Activated CD4-positive, alpha-beta memory T cell treated with anti-CD3 and anti-CD28 coated beads, Interleukin-2, amount 10 ng/mL, durations not matched to agents 7 days and 5 days (primary cell): ENCODE data around the gene REC114. TPM values are rescaled to one million over a fixed set of nuclear protein-coding genes. Genes with fewer than 3 reads are reported as not detected.

Source experiments
- CTCF ChIA-PET: fragments of 350-600 bp; sonication (Branson Sonifier 250); formaldehyde crosslinking; loops from one replicate; lab custom pipeline; 2021; ENCODE audit warnings: antibody characterized with exemption, inconsistent platforms; lab: Charles Lee
- POLR2A ChIA-PET: fragments of 350-600 bp; sonication (Branson Sonifier 250); formaldehyde crosslinking; loops from one replicate; lab custom pipeline; 2021; ENCODE audit warnings: antibody characterized with exemption; lab: Charles Lee
- DNase-seq: peaks from one replicate; pipeline ENCODE4 v3.0.0-alpha.2; 2020
- H3K27ac Mint-ChIP-seq: one replicate; pipeline ENCODE4 v1.8.0; 2021; ENCODE audit warnings: mild to moderate bottlenecking, mixed read lengths
- H3K27me3 Mint-ChIP-seq: one replicate; pipeline ENCODE4 v1.8.0; 2021; ENCODE audit warnings: mixed read lengths
- H3K36me3 Mint-ChIP-seq: one replicate; pipeline ENCODE4 v1.8.0; 2021; ENCODE audit warnings: low read depth, mixed read lengths
- H3K4me1 Mint-ChIP-seq: one replicate; pipeline ENCODE4 v1.8.0; 2021; ENCODE audit warnings: mixed read lengths
- H3K4me3 Mint-ChIP-seq: one replicate; pipeline ENCODE4 v1.8.0; 2021; ENCODE audit warnings: mild to moderate bottlenecking, mixed read lengths
- H3K9me3 Mint-ChIP-seq: one replicate; pipeline ENCODE4 v1.8.0; 2021; ENCODE audit warnings: mixed read lengths
- total RNA-seq, 2 experiments: library from RNA; stranded (reverse); gene quantifications; one replicate each; pipeline ENCODE4 v1.2.3, GENCODE V29; 2021

The REC114 gene
- total RNA-seq, 2 experiments from 2014 or later: not detected

DNA sequence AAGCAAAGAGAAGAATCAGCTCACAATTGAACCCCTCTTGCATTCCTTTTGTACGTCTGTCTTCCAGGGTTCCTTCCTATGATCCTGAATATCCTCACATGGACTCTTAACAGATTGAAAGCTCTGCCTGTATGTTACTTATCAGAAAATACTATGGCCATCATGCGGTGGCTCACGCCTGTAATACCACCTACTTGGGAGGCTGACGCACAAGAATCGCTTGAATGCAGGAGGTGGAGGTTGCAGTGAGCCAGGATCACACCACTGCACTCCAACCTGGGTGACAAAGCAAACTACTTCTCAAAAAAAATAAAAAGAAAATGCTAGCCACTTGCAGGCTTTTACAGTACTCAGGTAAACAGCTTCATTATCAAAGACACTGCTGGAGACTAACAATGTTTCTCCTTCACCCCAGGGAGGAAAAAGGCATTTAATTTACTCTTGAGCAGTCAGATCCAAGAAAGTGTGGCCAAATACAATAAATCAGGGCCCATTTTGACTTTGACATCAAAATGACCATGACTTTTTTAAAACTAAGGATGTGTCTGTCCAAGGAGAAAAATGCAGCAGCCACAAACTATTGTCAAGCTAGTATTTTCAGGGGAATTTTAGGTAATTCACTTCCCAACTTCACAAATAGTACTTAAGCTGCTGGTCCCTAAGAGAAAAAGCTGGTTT lies 162.9 kb downstream of the REC114 start:
- Mint-ChIP-seq H3K4me1 (peaks cover 38% of the 10 kb centered on the region), H3K4me3 (no peak overlapping the region), H3K9me3 (no peaks in the 10 kb centered on the region), H3K27ac (no peak overlapping the region), H3K36me3 (peaks cover 3% of the 10 kb centered on the region), H3K27me3 (no peaks in the 10 kb centered on the region)
- CTCF ChIA-PET: interaction anchor here (1.7 to 6.6 kb wide), 2 partner anchors 11 to 30 kb away, joined by 5 to 47 read pairs; no protein-coding TSS in a partner anchor
- POLR2A ChIA-PET: interaction anchor here (0.9 to 1.8 kb wide), 4 partner anchors 10 to 46 kb away, joined by 3 to 5 read pairs (median 3); no protein-coding TSS in a partner anchor
- DNase-seq: no peak

- peaks cover 3% of the 10 kb centered on the region for H3K36me3 Mint-ChIP-seq
- H3K9me3 Mint-ChIP-seq: no peaks in the 10 kb centered on the region
- no peak overlapping the region for H3K4me3 Mint-ChIP-seq
- ChIA-PET CTCF (interaction anchor here (1.1 to 6.6 kb wide), 6 partner anchors 10 to 97 kb away, joined by 3 to 47 read pairs (median 4); no protein-coding TSS in a partner anchor), POLR2A (interaction anchor here (1.5 kb wide), 1 partner anchor 23 kb away, joined by 3 read pairs; no protein-coding TSS in a partner anchor)
- H3K27me3 Mint-ChIP-seq: no peaks in the 10 kb centered on the region
- no peak for DNase-seq
- peaks cover 38% of the 10 kb centered on the region for H3K4me1 Mint-ChIP-seq
- no peak overlapping the region for H3K27ac Mint-ChIP-seq
Measured at GRCh38 chr15:73607405-73607804, 164.4 kb downstream of the REC114 start.

DNA sequence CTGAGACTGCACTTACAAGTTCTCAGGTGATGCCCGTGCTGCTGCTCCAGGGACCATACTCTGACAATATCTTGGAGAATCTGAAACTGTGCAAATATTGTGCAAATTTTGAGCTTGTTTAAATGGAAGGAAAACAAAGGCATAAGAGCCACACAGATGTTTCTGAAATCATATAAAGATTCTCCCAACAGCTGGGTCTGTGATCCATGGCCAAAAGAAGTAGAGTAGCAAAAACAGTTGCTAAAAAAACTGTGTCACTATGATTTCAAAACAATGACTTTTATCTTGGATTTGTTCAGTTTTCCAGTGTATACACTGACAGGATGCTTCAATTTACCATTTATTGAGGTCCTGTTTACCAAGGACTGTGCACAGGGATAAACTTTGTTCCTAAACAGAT lies 164.9 kb downstream of the REC114 start:
- CTCF ChIA-PET: interaction anchor here (0.5 to 6.6 kb wide), 9 partner anchors 11 to 302 kb away, joined by 3 to 47 read pairs (median 4); no protein-coding TSS in a partner anchor
- POLR2A ChIA-PET: no interaction called here
- H3K36me3 Mint-ChIP-seq: peaks cover 3% of the 10 kb centered on the region
- no peak for DNase-seq
- H3K4me1 Mint-ChIP-seq: peaks cover 38% of the 10 kb centered on the region
- H3K9me3 Mint-ChIP-seq: no peaks in the 10 kb centered on the region
- no peak overlapping the region for H3K27ac Mint-ChIP-seq
- no peak overlapping the region for H3K4me3 Mint-ChIP-seq
- H3K27me3 Mint-ChIP-seq: no peaks in the 10 kb centered on the region

GRCh38 chr15:73608475-73608874 lies 165.5 kb downstream of the REC114 start:
- no peaks in the 10 kb centered on the region for H3K27me3 Mint-ChIP-seq
- ChIA-PET CTCF (interaction anchor here (0.5 to 6.6 kb wide), 6 partner anchors 11 to 303 kb away, joined by 3 to 47 read pairs (median 4); no protein-coding TSS in a partner anchor), POLR2A (no interaction called here)
- no peak overlapping the region for H3K27ac Mint-ChIP-seq
- H3K36me3 Mint-ChIP-seq: peaks cover 3% of the 10 kb centered on the region
- H3K4me1 Mint-ChIP-seq: peaks cover 38% of the 10 kb centered on the region
- H3K9me3 Mint-ChIP-seq: no peaks in the 10 kb centered on the region
- no peak for DNase-seq
- H3K4me3 Mint-ChIP-seq: no peak overlapping the region

- H3K27ac Mint-ChIP-seq: no peak overlapping the region
- H3K9me3 Mint-ChIP-seq: no peaks in the 10 kb centered on the region
- CTCF ChIA-PET: interaction anchor here (1.4 to 6.6 kb wide), 4 partner anchors 10 to 303 kb away, joined by 3 to 47 read pairs (median 4); no protein-coding TSS in a partner anchor
- POLR2A ChIA-PET: no interaction called here
- H3K36me3 Mint-ChIP-seq: peaks cover 3% of the 10 kb centered on the region
- no peaks in the 10 kb centered on the region for H3K27me3 Mint-ChIP-seq
- H3K4me3 Mint-ChIP-seq: no peak overlapping the region
- H3K4me1 Mint-ChIP-seq: peaks cover 34% of the 10 kb centered on the region
- no peak for DNase-seq
Measured at GRCh38 chr15:73608941-73609340, 166.0 kb downstream of the REC114 start.

Other genes with a start within 250 kb of the REC114 start
- gene HCN4, start 74.2 kb upstream of the REC114 start, total RNA-seq: not detected
- gene NPTN, start 190.2 kb downstream of the REC114 start, total RNA-seq: 10 to 100 TPM; 44.5 to 46.0 TPM
- 1 to 10 TPM in 1 of 2 experiments, under 1 TPM in 1; 0.88 to 1.6 TPM for gene CD276, start 241.2 kb downstream of the REC114 start, total RNA-seq